Type B pancreatic cell (in vitro differentiated cells): ENCODE measurements around the gene DOK1. TPM values are rescaled to one million over a fixed set of nuclear protein-coding genes. Genes with fewer than 3 reads are reported as not detected.
A peak's percentile ranks its signal among the peaks of the same experiment; 100 is the strongest.

Source experiments
- DNase-seq: peaks from one replicate; pipeline ENCODE4 v3.0.0; 2021; ENCODE audit warnings: mixed read lengths; ENCODE audit not compliant: unreplicated experiment; ENCODE audit errors: extremely low spot score
- H3K27ac Mint-ChIP-seq: 2 replicates; pipeline ENCODE4 v1.8.0; 2021; ENCODE audit warnings: mild to moderate bottlenecking, mixed read lengths
- H3K27me3 Mint-ChIP-seq: 2 replicates; pipeline ENCODE4 v1.8.0; 2021; ENCODE audit warnings: mixed read lengths
- H3K36me3 Mint-ChIP-seq: 2 replicates; pipeline ENCODE4 v1.8.0; 2021; ENCODE audit warnings: mixed read lengths
- H3K4me1 Mint-ChIP-seq: one replicate; pipeline ENCODE4 v1.8.0; 2021; ENCODE audit warnings: mixed read lengths; ENCODE audit not compliant: unreplicated experiment
- H3K4me3 Mint-ChIP-seq: 2 replicates; pipeline ENCODE4 v1.8.0; 2021; ENCODE audit warnings: mild to moderate bottlenecking, mixed read lengths
- H3K9me3 Mint-ChIP-seq: 2 replicates; pipeline ENCODE4 v1.8.0; 2021; ENCODE audit warnings: mixed read lengths
- total RNA-seq: library from RNA; stranded (reverse); gene quantifications from 2 replicates; pipeline ENCODE4 v1.2.1, GENCODE V29; 2021; ENCODE audit warnings: low replicate concordance
- TF ChIP-seq, protein P1 (sequence below): fragments of 200-600 bp; sonication (generic); conservative IDR thresholded peaks from 2 replicates; pipeline ENCODE4 v1.5.0; 2021; ENCODE audit warnings: antibody characterized with exemption, mild to moderate bottlenecking

DOK1 gene
- total RNA-seq, 1 donor from 2014 or later: 9.9 TPM

- no peak for DNase-seq
- Mint-ChIP-seq H3K4me3 (peak within 1 kb of the TSS; percentile 55), H3K27ac (no peak within 1 kb of the TSS), H3K9me3 (no peaks in the 10 kb centered on the region), H3K4me1 (no peaks in the 10 kb centered on the region), H3K36me3 (peaks cover 3% of the 10 kb centered on the region), H3K27me3 (peaks cover 90% of the 10 kb centered on the region)
- TF ChIP-seq, protein P1, sequence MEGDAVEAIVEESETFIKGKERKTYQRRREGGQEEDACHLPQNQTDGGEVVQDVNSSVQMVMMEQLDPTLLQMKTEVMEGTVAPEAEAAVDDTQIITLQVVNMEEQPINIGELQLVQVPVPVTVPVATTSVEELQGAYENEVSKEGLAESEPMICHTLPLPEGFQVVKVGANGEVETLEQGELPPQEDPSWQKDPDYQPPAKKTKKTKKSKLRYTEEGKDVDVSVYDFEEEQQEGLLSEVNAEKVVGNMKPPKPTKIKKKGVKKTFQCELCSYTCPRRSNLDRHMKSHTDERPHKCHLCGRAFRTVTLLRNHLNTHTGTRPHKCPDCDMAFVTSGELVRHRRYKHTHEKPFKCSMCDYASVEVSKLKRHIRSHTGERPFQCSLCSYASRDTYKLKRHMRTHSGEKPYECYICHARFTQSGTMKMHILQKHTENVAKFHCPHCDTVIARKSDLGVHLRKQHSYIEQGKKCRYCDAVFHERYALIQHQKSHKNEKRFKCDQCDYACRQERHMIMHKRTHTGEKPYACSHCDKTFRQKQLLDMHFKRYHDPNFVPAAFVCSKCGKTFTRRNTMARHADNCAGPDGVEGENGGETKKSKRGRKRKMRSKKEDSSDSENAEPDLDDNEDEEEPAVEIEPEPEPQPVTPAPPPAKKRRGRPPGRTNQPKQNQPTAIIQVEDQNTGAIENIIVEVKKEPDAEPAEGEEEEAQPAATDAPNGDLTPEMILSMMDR: no peak
Measured at GRCh38 chr2:74514368-74515270, 39.9 kb upstream of the DOK1 start, which contains the start of gene TLX2. TLX2 (plus strand) TSS chr2:74514450; CDS start chr2:74514807, 357 bp downstream.

GRCh38 chr2:74515271-74515980, 39.1 kb upstream of the DOK1 start:
- no peak overlapping the region for H3K27ac Mint-ChIP-seq
- H3K4me3 Mint-ChIP-seq: peak overlapping the region; percentile 55
- TF ChIP-seq, protein P1: no peak
- DNase-seq: no peak
- peaks cover 90% of the 10 kb centered on the region for H3K27me3 Mint-ChIP-seq
- H3K4me1 Mint-ChIP-seq: no peaks in the 10 kb centered on the region
- no peaks in the 10 kb centered on the region for H3K9me3 Mint-ChIP-seq
- peaks cover 3% of the 10 kb centered on the region for H3K36me3 Mint-ChIP-seq

- Mint-ChIP-seq H3K4me1 (no peaks in the 10 kb centered on the region), H3K27me3 (peaks cover 91% of the 10 kb centered on the region), H3K27ac (no peak overlapping the region), H3K9me3 (no peaks in the 10 kb centered on the region), H3K36me3 (peaks cover 3% of the 10 kb centered on the region), H3K4me3 (no peak overlapping the region)
- TF ChIP-seq, protein P1: no peak
- no peak for DNase-seq
Measured at GRCh38 chr2:74515981-74516633, 38.4 kb upstream of the DOK1 start.

GRCh38 chr2:74516650-74517049, 37.9 kb upstream of the DOK1 start:
- no peak for DNase-seq
- Mint-ChIP-seq H3K9me3 (no peaks in the 10 kb centered on the region), H3K27me3 (peaks cover 91% of the 10 kb centered on the region), H3K4me1 (no peaks in the 10 kb centered on the region), H3K4me3 (no peak overlapping the region), H3K27ac (no peak overlapping the region), H3K36me3 (peaks cover 3% of the 10 kb centered on the region)
- TF ChIP-seq, protein P1: no peak

DNA sequence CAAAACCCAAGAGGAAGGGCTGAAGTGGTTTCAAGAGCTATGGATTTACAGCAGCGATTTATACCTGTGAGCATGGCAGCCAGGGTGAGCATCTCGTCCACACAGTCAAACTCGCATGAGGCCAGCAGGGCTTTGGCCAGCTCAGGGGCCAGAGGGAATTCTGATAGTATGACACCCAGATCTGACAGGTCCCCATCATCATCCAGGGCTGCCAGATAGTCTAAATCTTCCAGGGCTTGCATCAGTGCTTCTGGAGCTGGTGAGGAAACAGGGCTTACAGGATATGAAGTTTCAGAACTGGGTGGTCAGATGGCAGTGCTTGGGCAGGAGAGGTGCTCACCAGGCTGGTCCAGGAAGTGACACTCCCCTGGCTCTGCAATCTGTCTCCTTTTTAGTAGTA, 32.0 kb upstream of the DOK1 start:
- Mint-ChIP-seq H3K4me1 (peaks cover 8% of the 10 kb centered on the region), H3K4me3 (no peak overlapping the region), H3K27me3 (peaks cover 62% of the 10 kb centered on the region), H3K9me3 (no peaks in the 10 kb centered on the region), H3K36me3 (peaks cover 16% of the 10 kb centered on the region), H3K27ac (no peak overlapping the region)
- TF ChIP-seq, protein P1: no peak
- no peak for DNase-seq
